NT2/D1 (cell line): ENCODE data around the gene FKBP4.

ENCODE experiments used
- SUZ12 ChIP-seq: IDR thresholded peaks from 2 replicates; pipeline ENCODE4 v1.6.1; 2011; ENCODE audit not compliant: insufficient read length, insufficient read depth; ENCODE audit errors: extremely low read depth
- YY1 ChIP-seq: IDR thresholded peaks from 2 replicates; pipeline ENCODE4 v1.6.1; 2011; ENCODE audit not compliant: insufficient read length, insufficient read depth
- ZNF274 ChIP-seq: IDR thresholded peaks from 2 replicates; pipeline ENCODE4 v1.6.1; 2011; ENCODE audit warnings: mild to moderate bottlenecking, low read depth, low read length

GRCh38 chr12:2801044-2801783 is 6.4 kb downstream of the FKBP4 start:
- no peak for TF ChIP-seq YY1
- no peak for TF ChIP-seq ZNF274
- TF ChIP-seq SUZ12: no peak
